ENCODE results near the gene DGAT2.
"Not testable (repeated sequence)": the region's sequence is repeated elsewhere in the genome, so short reads cannot be mapped to it uniquely, and the experiment has no call there.

Gene DGAT2, protein sequence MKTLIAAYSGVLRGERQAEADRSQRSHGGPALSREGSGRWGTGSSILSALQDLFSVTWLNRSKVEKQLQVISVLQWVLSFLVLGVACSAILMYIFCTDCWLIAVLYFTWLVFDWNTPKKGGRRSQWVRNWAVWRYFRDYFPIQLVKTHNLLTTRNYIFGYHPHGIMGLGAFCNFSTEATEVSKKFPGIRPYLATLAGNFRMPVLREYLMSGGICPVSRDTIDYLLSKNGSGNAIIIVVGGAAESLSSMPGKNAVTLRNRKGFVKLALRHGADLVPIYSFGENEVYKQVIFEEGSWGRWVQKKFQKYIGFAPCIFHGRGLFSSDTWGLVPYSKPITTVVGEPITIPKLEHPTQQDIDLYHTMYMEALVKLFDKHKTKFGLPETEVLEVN

DNA sequence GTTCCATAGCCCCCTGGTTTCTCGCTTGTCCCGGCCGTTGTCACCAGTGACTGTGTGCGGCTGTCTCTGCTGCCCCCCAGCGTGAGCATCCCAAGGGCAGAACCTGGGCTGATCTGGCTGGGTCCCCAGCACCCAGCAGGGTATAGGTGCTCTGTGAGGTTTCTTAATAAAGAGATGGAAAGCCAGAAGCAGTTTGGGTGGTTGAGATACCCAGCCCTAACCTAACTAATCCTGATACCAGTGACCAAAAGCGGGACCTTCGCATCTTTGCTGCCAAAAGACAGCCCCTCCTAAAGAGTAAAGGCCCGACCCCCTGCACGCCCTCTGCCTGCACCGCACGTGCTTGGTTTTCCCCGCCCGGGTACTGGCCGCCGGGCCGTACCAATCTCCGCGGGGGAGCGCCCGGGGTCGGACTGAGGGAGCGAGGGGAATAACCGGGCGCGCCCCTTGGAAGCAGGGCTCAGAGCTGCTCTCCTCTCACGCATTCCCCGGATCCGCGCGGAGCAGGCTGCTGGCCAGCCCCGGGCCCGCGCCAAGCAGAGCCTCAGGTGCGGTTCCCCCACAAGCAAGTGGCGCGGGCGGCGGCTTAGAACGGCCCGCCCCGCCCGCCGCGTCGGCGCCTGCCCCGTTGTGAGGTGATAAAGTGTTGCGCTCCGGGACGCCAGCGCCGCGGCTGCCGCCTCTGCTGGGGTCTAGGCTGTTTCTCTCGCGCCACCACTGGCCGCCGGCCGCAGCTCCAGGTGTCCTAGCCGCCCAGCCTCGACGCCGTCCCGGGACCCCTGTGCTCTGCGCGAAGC is at the start of gene DGAT2:
Gene DGAT2 (plus strand): TSS at position 667 of the 797 bp plus-strand sequence. CDS start 214 bp downstream, outside the sequence.
- intact Hi-C loops (cut with DNase I): no loop called here

DNA sequence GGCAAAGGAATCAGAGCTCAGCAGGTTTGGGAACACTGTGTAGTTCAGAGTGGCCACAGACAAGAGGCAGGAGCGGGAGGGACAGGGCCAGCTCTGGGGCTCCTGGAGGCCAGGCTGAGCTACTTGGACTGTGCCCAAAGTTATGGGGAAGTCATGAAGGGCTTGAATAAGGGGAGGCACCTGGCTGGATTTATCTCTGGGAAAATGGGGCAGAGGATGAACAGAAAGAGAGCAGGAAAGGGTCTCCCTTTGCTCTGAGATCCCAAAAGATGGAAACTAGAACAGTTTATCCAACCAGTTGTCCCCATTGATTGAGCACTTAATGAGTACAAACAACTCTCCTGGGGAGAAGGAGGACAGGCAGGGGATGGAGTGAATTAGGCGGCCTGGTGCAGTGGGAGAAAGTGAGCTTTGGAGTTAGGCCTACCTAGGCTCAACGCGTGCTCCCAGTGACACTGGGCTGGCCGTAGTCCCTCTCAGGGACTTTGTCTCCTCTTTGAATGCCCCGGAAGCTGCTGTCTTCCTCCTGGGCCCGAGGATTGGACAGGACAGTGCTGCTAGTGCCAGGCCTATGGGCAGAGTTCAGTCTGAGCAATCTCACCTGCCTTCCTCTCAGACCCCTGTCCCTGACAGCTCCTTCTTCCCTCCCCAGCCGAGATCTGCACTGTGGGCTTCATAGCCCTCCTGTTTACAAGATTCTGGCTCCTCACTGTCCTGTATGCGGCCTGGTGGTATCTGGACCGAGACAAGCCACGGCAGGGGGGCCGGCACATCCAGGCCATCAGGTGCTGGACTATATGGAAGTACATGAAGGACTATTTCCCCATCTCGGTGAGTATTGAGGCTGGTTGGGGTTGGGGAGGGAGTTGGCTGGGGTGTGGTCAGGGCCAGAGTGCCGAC is 49.0 kb upstream of the DGAT2 start:
- DNase-seq: no peak
- intact Hi-C loops (cut with DNase I): no loop called here

More for the DNA sequence above, at the start of gene DGAT2:
- peak; percentile 45 to 88 (median 76) for DNase-seq

DNA sequence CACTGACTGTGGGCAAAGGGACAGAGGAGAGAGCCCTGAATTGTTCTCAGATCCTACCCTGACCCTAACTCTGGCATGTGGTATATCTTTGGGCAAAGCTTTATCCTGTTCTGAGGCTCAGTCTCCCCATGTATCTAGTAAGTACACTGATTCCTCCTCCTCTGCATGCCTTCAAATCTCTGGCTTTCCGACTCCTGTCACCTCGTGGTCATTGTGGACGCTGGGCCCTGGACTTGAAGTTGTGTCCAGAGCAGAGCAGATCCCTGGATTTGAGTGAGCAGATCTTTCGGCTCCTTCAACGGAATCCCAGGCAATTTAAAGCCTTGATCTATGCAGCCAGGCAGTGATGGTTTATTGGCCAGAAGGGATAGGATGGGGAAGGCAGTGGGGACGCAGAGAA is 47.9 kb upstream of the DGAT2 start:
- DNase-seq: no peak
- intact Hi-C loops (cut with DNase I): no loop called here

DNA sequence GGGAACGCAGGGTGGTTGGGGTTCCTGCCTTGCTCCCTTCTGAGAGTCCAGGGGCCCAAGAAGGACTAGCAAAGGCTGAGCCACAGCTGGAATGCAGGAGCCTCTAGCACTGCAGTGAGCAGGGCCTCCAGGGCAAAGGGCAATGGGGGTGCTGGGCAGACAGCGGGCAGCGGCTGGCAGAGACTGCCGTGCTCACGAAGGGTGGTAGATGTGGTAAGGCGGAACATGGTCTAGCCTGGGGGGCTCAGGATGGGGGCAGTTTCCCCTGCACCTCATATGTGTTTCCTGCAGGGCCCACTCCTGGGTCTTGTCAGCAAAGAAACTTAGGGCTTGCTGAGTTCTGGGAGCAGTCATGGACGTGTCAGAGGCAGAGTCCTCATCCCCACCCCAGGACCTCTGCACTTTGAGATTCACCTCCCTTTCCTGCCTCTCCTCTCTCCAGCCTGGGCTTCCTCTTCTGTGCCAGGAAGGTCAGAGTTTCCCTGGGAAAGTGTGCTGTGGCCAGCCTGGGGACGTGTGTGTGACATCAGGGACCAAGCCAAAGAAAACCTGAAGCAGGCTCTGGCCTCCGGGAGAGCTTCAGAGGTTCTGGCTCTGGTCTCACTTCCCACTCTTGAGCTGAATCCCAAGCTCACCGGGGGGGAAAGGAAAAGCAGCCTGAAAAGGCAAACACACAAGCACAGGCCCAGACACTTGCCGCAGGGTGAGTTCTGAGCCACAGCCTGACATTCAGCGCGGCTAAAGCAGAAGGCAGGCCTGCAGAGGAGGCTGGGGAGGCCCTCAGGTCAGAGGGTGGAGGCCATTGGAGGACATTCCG is 46.5 kb upstream of the DGAT2 start:
- DNase-seq: no peak

DNA sequence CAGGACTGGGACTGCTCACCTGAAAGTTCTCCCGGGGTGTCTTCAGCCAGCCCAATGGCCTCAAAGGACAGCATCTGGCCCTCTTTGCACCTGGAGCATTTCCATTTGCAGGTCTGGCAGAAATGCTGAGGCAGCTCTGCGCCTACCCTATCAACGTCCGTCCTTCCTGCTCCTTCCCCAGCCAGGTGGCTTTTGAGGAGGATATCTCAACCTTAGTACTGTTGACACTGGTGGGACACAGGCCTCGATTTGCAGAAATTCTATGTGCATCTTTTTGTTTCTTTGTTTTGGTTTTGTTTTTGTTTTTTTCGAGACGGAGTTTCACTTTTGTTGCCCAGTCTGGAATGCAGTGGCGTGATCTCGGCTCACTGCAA is 45.9 kb upstream of the DGAT2 start:
- no peak for DNase-seq
- intact Hi-C loops (cut with DNase I): no loop called here

More for the DNA sequence above, 46.5 kb upstream of the DGAT2 start:
- intact Hi-C loops (cut with DNase I): no loop called here

DNA sequence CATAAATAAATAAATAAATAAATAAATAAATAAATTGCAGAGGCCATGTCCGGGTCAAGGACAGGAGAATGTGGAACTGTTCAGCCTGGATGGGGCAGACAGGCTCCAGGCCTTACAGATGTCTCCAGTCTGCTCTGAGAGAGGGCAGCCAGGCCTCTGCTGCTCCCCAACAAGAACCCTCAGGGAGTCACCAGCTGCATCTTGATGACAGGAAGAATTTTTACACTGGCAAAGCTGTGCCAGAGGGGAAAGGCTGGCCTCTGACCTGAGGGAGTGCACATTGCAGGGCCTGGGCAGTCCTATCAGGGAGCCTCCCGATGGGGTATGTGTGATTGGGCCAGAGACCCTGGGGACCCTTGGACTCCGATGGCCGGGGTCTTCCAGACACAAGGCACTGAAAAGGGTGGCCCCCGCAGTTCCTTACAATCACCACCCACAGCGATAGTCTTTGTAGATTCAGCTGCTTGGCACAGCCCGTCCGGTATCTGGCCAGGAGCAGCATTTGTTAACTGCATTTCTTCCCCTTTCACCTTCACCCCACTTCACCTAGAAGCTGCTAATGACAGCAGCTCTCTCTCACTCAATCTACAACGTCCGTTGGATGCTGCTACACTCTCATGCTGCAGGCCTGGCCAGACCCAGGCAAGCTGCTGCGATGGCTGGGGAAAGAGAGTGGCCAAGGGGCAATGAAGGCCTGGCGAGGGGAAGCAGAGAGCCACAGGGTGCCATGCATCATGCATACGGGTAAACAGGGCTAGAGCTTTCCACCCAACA is 42.8 kb upstream of the DGAT2 start:
- intact Hi-C loops (cut with DNase I): no loop called here
- DNase-seq: no peak

DNA sequence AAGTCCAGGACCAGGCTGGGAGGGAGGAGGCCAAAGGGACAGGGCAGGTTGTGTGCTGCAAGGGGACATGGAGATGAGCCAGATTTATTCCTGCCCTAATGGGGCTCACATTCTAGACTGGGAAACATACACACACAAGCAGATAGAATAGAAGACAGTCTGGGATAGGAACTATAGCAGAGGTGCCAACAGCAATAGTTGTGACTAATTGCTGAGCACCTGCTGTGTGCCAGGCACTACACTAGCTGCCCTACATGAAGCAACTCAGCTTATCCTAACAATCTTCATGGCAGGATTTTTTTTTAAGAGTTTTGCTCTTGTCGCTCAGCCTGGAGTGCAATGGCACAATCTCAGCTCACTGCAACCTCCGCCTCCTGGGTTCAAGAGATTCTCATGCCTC is 39.6 kb upstream of the DGAT2 start:
- intact Hi-C loops (cut with DNase I): no loop called here
- DNase-seq: no peak

DNA sequence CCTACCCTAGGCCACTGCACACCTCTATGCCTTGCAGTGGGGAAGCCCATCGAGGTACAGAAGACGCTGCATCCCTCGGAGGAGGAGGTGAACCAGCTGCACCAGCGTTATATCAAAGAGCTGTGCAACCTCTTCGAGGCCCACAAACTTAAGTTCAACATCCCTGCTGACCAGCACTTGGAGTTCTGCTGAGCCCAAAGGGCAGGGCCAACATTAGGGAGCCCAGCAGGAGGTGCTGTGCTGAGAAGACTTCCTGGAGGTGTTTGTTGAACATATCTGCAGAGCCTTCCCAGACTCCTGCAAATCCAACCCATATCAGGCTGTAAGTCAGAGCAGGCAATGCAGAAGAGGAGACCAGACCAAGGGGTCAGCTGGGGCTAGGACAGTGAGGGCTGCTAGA is 37.5 kb upstream of the DGAT2 start:
- intact Hi-C loops (cut with DNase I): no loop called here

DNA sequence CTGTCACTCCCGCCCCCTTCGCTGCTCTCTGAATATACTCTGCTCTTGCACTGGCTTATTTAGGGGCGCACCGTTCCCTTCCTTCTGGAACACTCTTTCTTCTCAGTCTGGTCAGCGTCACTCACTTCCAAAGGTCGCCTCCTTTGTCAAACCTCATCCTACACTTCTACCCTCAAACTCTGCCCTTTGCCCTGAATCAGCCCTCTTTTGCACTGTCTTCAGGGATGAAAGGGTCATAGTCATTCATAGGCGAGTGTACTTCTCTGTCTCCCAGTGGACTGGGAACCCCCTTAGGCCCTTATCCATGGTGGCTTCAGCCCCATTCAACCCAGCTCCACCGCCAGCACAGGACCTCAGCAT is 35.5 kb upstream of the DGAT2 start:
- DNase-seq: no peak
- intact Hi-C loops (cut with DNase I): no loop called here

More for the DNA sequence above, 37.5 kb upstream of the DGAT2 start:
- DNase-seq: no peak

DNA sequence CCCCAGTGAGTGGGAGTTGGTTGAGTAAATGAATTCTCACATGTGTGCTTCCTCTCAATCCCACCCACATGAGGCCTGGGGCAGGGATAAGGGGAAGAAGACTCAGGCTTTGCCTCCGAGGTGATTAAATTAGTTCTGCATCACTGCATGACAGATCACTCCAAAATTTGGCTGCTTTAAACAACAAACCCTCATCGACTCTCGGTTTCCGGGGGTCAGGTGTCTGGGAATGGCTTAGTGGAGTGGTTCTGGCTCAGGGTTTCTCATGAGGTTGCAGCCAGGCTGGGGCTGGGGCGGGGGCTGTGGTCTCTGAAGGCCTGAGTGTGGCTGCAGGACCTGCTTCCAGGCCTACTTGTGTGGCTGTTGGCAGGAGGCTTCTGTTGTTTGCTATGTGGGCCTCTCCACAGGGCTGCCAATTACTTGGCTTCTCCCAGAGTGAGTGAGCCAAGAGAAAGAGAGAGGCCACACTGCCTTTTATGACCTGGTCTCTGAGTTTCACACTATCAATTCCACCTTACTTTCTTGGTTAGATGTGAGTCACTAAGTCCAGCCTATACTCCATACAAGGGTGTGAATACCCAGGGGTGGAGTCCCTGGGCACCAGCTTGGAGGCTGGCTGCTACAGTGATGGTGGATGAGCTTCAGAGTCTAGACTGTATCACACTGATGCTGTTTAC is 35.0 kb upstream of the DGAT2 start:
- intact Hi-C loops (cut with DNase I): no loop called here
- DNase-seq: peak in 11 of 42 donors; percentile 6 to 42 (median 24)

DNA sequence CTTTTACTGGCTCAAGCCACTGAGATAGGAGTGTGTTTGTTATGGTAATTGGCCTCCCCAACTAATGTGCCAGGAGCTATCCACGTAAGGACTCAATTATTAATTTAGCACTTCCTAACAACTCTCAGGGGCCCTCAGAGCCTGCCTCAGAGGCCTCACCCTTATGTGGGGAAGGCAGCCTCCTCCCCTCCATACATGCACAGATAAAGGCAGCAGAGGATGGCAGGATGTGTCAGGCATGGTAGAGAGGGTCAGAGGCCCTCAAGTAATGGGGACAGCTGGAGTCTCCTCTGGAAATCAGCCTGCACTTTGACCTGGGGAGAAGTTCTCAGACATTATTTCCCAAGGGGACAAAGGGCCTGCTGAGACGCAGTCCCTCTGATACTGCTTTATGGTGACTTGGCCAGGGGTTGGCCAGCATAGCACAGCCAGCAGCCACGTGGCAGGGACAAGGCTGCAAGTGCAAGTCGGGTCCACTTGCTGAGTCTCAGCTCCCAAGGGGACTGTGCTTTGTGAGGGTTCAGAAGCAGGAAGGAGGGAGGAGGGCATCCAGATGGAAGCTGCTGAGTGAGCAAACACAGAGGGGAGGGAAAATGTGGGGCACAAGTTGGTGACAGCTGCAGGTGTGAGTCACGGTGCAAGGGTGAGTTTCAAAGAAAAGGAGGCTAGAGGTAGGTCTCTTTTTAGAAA is 33.9 kb upstream of the DGAT2 start:
- intact Hi-C loops (cut with DNase I): no loop called here
- no peak for DNase-seq

DNA sequence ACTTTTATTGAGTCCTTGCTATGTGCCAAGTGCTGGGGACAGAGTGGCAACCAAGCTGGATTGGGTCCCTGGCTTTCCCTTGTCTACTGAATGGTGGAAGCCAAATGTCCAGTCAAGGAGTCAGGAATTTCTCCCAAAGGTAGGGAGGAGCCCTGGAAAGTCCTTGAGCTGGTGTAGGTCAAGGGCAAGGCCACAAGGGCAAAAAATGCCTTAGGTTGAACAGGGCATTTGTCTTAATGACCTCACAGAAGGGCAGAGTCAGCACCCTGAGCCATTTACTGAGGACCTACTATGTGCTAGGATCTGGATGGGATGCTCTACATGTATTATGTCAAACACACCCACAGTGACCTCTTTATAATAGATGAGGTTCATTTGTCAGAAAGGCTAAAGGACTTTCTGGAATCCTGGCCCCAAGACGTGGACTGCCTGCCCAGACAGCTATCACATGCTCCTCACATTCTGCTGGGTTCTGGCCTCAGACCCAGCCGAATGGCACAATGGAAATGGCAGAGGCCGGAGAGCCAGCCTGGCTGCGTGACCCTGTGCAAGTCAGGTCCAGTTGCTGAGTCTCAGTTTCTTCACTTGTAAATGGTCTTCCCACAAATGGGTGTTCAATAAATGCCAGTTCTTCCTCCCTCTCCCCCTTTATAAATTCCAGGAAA is 33.3 kb upstream of the DGAT2 start:
- intact Hi-C loops (cut with DNase I): no loop called here

DNA sequence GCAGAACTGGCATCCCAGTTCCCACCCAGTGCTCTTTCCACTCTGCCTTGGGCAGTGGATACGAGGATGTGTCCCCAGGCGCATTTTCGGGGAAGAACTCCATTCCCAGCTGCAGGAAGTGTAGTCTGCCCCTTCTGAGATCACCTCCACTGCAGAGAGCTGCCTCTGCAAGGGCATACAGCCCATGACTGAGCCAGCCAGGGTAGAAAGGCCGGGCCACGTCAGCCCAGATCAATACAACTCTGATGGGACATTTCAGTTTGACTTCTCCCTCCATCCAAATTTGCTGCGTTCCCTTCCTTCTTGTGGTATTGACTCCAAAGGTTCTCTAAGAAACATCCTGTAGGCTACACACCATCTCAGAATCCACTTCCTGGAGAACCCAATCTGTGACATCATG is 31.3 kb upstream of the DGAT2 start:
- DNase-seq: no peak
- intact Hi-C loops (cut with DNase I): no loop called here

More for the DNA sequence above, 33.3 kb upstream of the DGAT2 start:
- DNase-seq: no peak

DNA sequence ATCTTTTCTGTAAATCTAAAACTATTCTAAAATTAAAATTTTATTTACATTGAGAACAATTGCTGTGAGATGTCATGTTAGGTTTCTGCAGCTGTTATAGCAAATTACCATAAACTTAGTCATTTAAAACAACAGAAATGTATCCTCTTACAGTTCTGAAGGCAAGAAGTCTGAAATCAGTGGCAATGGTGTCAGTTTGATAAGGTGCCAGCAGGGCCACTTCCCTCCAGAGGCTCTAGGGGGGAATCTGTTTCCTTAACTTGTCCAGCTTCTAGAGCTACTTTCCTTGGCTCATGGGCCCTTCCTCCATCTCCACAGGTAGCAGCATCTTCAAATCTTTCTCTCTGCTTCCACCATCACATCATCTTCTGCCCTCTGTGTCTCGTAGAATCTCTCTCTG is 27.9 kb upstream of the DGAT2 start:
- intact Hi-C loops (cut with DNase I): no loop called here
- no peak for DNase-seq

DNA sequence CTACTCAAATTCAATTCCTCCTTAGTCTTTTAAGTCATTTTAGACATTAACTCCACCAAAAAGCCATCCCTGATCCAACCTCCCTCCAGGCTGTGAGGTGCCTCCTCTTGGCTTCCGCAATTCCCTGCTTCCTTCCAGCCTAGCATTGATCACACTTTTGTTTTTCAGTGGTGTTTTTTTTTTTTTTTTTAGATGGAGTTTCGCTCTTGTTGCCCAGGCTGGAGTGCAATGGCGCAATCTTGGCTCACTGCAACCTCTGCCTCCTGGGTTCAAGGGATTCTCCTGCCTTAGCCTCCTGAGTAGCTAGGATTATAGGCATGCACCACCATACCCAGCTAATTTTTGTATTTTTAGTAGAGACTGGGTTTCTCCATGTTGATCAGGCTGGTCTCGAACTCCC is 25.4 kb upstream of the DGAT2 start:
- intact Hi-C loops (cut with DNase I); DNase-seq: not testable (repeated sequence)
